HepG2 (cell line): ENCODE data around the gene TTC28. TPM values are rescaled to one million over a fixed set of nuclear protein-coding genes. Genes with fewer than 3 reads are reported as not detected.
A peak's percentile ranks its signal among the peaks of the same experiment; 100 is the strongest.
"Not testable (repeated sequence)": the region's sequence is repeated elsewhere in the genome, so short reads cannot be mapped to it uniquely, and the experiment has no call there.

Experiments
- HINFP ChIP-seq: sonication (generic); formaldehyde crosslinking; IDR thresholded peaks from 2 replicates; pipeline ENCODE4 v1.4.0; 2020; ENCODE audit warnings: low read depth, mild to moderate bottlenecking, missing genetic modification reagents
- IRX3 ChIP-seq: sonication (generic); formaldehyde crosslinking; IDR thresholded peaks from 2 replicates; pipeline ENCODE4 v1.8.1; 2023; ENCODE audit warnings: mild to moderate bottlenecking, low read depth, missing genetic modification reagents, borderline replicate concordance
- MAZ ChIP-seq, 2 experiments: sonication (generic) in 1 of 2; formaldehyde crosslinking in 1 of 2; IDR thresholded peaks; 2 replicates each; pipeline versions ENCODE4 v1.5.0 to v1.6.1; 2012 to 2020; ENCODE audit warnings: low read depth in 2 of 2, mild to moderate bottlenecking in 2 of 2, borderline replicate concordance in 1 of 2, improper control_type of control experiment in 1 of 2, low read length in 1 of 2, missing genetic modification reagents in 1 of 2, moderate library complexity in 1 of 2
- REL ChIP-seq: sonication (generic); formaldehyde crosslinking; conservative IDR thresholded peaks from 2 replicates; pipeline ENCODE4 v1.8.0; 2022; ENCODE audit warnings: mild to moderate bottlenecking, missing genetic modification reagents, moderate library complexity
- ZBTB40 ChIP-seq, 2 experiments: fragments of 450-650 bp in 1 of 2; sonication (generic) in 1 of 2; formaldehyde crosslinking in 1 of 2; IDR thresholded peaks; 2 replicates each; pipeline versions ENCODE4 v1.6.1 to v1.8.0; 2016 to 2022; ENCODE audit warnings: antibody characterized with exemption in 1 of 2, mild to moderate bottlenecking in 1 of 2, missing genetic modification reagents in 1 of 2
- ZNF546 ChIP-seq: sonication (generic); formaldehyde crosslinking; conservative IDR thresholded peaks from 2 replicates; pipeline ENCODE4 v1.8.1; 2023; ENCODE audit warnings: mild to moderate bottlenecking, missing genetic modification reagents
- ZNF773 ChIP-seq: sonication (generic); formaldehyde crosslinking; IDR thresholded peaks from 2 replicates; pipeline ENCODE4 v1.4.0; 2020; ENCODE audit warnings: missing genetic modification reagents, borderline replicate concordance
- ZNF816 ChIP-seq: sonication (generic); formaldehyde crosslinking; IDR thresholded peaks from 2 replicates; pipeline ENCODE4 v1.8.0; 2022; ENCODE audit warnings: missing genetic modification reagents, mild to moderate bottlenecking, borderline replicate concordance
- ZXDC ChIP-seq: sonication (generic); formaldehyde crosslinking; IDR thresholded peaks from 2 replicates; pipeline ENCODE4 v1.5.0; 2020; ENCODE audit warnings: mild to moderate bottlenecking, missing genetic modification reagents
- polyA plus RNA-seq, 8 experiments: library from polyadenylated mRNA; depleted of rRNA in 3 of 8; stranded (reverse) in 7 of 8; unstranded in 1 of 8; fragments of >200 nt; fragmentation: Illumina TruSeq in 4 of 8; extraction: Trizol in 4 of 8; gene quantifications; 2 replicates each; pipeline versions ENCODE4 v1.2.1 to v1.2.3, GENCODE V29; 2011 to 2016; ENCODE audit warnings: low read depth in 4 of 8, missing spikeins in 1 of 8, mixed read lengths in 1 of 8; ENCODE audit not compliant: insufficient read depth in 1 of 8
- total RNA-seq, 5 experiments: library from RNA; depleted of rRNA; stranded (reverse); fragments of >200 nt; fragmentation: Illumina TruSeq; extraction: Trizol; gene quantifications; 2 replicates each; pipeline ENCODE4 v1.2.3, GENCODE V29; 2016; ENCODE audit warnings: low read depth in 1 of 5

Gene TTC28
- total and polyA plus RNA-seq, 2 of the 13 experiments (the other 11 are each of a cell fraction or from before 2014, with no cell fraction given) = 4.2 to 13.1 TPM

- 0 out of 2 replicates have a peak, but pooled peaks have one; percentile 30 for TF ChIP-seq HINFP (CRISPR knock-in tag)
- 0 out of 2 replicates have a peak, but pooled peaks have one; percentile 50 for TF ChIP-seq ZNF816 (CRISPR knock-in tag)
- 0 out of 2 replicates have a peak, but pooled peaks have one; percentile 67 for TF ChIP-seq ZNF546 (CRISPR knock-in tag)
- TF ChIP-seq ZNF773 (CRISPR knock-in tag) = peak; percentile 26; the same call in 1 of the 2 replicates
- TF ChIP-seq MAZ (IDR thresholded peaks at IDR 0.05; ENCODE audit: borderline replicate concordance, low read depth, low read length) = peak; percentile 59; the same call in 1 of the 2 replicates
- TF ChIP-seq MAZ (CRISPR knock-in tag; IDR thresholded peaks at IDR 0.05; ENCODE audit: low read depth) = peak; percentile 78
- TF ChIP-seq ZXDC (CRISPR knock-in tag) = peak; percentile 79; the same call in 1 of the 2 replicates
- not testable (repeated sequence) for TF ChIP-seq ZBTB40 (IDR thresholded peaks at IDR 0.05)
- peak; percentile 51; the same call in 1 of the 2 replicates for TF ChIP-seq ZBTB40 (CRISPR knock-in tag; IDR thresholded peaks at IDR 0.05)
- TF ChIP-seq REL (CRISPR knock-in tag) = peak; percentile 93
- TF ChIP-seq IRX3 (CRISPR knock-in tag) = peak; percentile 87; the same call in 1 of the 2 replicates
Observed at GRCh38 chr22:28679611-28680287, at the start of gene TTC28 (continued).
